ENCODE data around the gene PML. TPM values are rescaled to one million over a fixed set of nuclear protein-coding genes. Genes with fewer than 3 reads are reported as not detected.

The PML gene
- total and polyA plus RNA-seq, 4 donors: 8.2 to 15.2 (median 10.8) TPM

DNA sequence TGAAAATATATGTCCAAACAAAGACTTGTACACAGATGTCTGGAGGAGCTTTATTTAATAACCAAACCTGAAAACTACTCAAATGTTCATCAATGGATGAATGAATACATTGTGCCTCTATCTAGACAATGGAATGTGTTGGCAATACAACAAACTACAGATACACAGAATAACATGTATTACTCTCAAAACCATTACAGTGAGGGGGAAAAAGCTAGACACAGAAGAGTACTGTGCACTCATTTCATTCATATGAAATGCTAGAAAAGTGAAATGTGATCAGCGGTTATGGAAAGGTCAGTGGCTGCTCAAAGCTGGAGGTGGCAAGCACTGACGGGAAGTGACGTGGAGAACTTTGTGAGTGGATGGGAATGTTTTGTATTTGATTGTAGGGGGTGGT is 15.6 kb upstream of the PML start:
- DNase-seq (ENCODE audit: low spot score): no peak
- Histone ChIP-seq H3K4me3 (ENCODE audit: low read depth in 1 of 3, low read length in 3 of 3) (no peak overlapping the region), H3K9ac (ENCODE audit: low read depth in 1 of 2, low read length in 2 of 2) (no peak overlapping the region), H3K4me1 (ENCODE audit: control insufficient read depth in 4 of 4, insufficient read depth in 4 of 4, low read length in 3 of 4) (peaks cover 0 to 4% (median 3%) of the 10 kb centered on the region in 4 donors), H3K27me3 (ENCODE audit: control insufficient read depth in 4 of 4, insufficient read depth in 4 of 4, low read length in 3 of 4) (no peaks in the 10 kb centered on the region), H3K27ac (ENCODE audit: low read depth in 1 of 2, low read length in 2 of 2) (no peak overlapping the region), H3K9me3 (ENCODE audit: control insufficient read depth in 4 of 4, low read length in 3 of 4) (no peaks in the 10 kb centered on the region), H3K36me3 (ENCODE audit: control insufficient read depth in 4 of 4, insufficient read depth in 3 of 4, low read depth in 1 of 4, low read length in 3 of 4) (peaks cover 0 to 6% (median 0%) of the 10 kb centered on the region in 4 donors)
- TF ChIP-seq SP1 (IDR thresholded peaks at IDR 0.05): no peak
- TF ChIP-seq, protein P1, sequence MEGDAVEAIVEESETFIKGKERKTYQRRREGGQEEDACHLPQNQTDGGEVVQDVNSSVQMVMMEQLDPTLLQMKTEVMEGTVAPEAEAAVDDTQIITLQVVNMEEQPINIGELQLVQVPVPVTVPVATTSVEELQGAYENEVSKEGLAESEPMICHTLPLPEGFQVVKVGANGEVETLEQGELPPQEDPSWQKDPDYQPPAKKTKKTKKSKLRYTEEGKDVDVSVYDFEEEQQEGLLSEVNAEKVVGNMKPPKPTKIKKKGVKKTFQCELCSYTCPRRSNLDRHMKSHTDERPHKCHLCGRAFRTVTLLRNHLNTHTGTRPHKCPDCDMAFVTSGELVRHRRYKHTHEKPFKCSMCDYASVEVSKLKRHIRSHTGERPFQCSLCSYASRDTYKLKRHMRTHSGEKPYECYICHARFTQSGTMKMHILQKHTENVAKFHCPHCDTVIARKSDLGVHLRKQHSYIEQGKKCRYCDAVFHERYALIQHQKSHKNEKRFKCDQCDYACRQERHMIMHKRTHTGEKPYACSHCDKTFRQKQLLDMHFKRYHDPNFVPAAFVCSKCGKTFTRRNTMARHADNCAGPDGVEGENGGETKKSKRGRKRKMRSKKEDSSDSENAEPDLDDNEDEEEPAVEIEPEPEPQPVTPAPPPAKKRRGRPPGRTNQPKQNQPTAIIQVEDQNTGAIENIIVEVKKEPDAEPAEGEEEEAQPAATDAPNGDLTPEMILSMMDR (IDR thresholded peaks at IDR 0.05; ENCODE audit: low read depth, low read length, missing input control): no peak
- TF ChIP-seq YY1 (IDR thresholded peaks at IDR 0.05): no peak
- WGBS: 93% methylated on average over 3 of the region's 3 CpGs

DNA sequence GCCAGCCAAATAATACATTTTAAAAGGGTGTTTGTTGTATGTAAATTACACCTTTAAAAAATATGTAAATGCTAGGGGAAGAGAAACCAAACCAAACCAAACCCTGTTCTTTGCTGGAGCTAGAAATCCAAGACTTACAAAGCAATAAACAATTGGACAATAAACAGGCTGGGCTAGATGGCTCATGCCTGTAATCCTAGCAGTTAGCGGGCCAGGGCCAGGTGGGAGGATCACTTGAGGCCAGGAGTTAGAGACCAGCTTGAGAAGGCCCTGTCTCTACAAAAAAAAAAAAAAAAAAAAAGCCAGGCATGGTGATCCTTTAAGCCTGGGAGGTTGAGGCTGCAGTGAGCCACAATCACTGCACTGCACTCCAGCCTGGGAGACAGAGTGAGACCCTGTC is 14.9 kb upstream of the PML start:
- Histone ChIP-seq H3K9ac (ENCODE audit: low read depth in 1 of 2, low read length in 2 of 2) (no peak overlapping the region), H3K36me3 (ENCODE audit: control insufficient read depth in 4 of 4, insufficient read depth in 3 of 4, low read depth in 1 of 4, low read length in 3 of 4) (peaks cover 0 to 12% (median 0%) of the 10 kb centered on the region in 4 donors), H3K4me3 (ENCODE audit: low read depth in 1 of 3, low read length in 3 of 3) (no peak overlapping the region), H3K27me3 (ENCODE audit: control insufficient read depth in 4 of 4, insufficient read depth in 4 of 4, low read length in 3 of 4) (no peaks in the 10 kb centered on the region), H3K4me1 (ENCODE audit: control insufficient read depth in 4 of 4, insufficient read depth in 4 of 4, low read length in 3 of 4) (peaks cover 0 to 4% (median 3%) of the 10 kb centered on the region in 4 donors), H3K9me3 (ENCODE audit: control insufficient read depth in 4 of 4, low read length in 3 of 4) (no peaks in the 10 kb centered on the region), H3K27ac (ENCODE audit: low read depth in 1 of 2, low read length in 2 of 2) (no peak overlapping the region)
- TF ChIP-seq SP1 (IDR thresholded peaks at IDR 0.05) (no peak), FOXA2 (IDR thresholded peaks at IDR 0.05) (no peak), NR2F2 (IDR thresholded peaks at IDR 0.05) (no peak), HNF4A (conservative IDR thresholded peaks at IDR 0.05) (no peak), TAF1 (conservative IDR thresholded peaks at IDR 0.05) (no peak), JUND (IDR thresholded peaks at IDR 0.05) (no peak), YY1 (IDR thresholded peaks at IDR 0.05) (no peak), RXRA (IDR thresholded peaks at IDR 0.05) (no peak), EGR1 (IDR thresholded peaks at IDR 0.05; ENCODE audit: low read depth in 2 of 2) (no peak), HNF4G (IDR thresholded peaks at IDR 0.05) (no peak), FOXA1 (IDR thresholded peaks at IDR 0.05) (no peak), RAD21 (IDR thresholded peaks at IDR 0.05) (no peak), GABPA (IDR thresholded peaks at IDR 0.05 in 1 of 2, conservative IDR thresholded peaks at IDR 0.05 in 1 of 2) (no peak)
- TF ChIP-seq, protein P2, sequence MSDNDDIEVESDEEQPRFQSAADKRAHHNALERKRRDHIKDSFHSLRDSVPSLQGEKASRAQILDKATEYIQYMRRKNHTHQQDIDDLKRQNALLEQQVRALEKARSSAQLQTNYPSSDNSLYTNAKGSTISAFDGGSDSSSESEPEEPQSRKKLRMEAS (IDR thresholded peaks at IDR 0.05): no peak
- TF ChIP-seq, protein P3, sequence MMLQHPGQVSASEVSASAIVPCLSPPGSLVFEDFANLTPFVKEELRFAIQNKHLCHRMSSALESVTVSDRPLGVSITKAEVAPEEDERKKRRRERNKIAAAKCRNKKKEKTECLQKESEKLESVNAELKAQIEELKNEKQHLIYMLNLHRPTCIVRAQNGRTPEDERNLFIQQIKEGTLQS (IDR thresholded peaks at IDR 0.05): no peak
- TF ChIP-seq, protein P4, sequence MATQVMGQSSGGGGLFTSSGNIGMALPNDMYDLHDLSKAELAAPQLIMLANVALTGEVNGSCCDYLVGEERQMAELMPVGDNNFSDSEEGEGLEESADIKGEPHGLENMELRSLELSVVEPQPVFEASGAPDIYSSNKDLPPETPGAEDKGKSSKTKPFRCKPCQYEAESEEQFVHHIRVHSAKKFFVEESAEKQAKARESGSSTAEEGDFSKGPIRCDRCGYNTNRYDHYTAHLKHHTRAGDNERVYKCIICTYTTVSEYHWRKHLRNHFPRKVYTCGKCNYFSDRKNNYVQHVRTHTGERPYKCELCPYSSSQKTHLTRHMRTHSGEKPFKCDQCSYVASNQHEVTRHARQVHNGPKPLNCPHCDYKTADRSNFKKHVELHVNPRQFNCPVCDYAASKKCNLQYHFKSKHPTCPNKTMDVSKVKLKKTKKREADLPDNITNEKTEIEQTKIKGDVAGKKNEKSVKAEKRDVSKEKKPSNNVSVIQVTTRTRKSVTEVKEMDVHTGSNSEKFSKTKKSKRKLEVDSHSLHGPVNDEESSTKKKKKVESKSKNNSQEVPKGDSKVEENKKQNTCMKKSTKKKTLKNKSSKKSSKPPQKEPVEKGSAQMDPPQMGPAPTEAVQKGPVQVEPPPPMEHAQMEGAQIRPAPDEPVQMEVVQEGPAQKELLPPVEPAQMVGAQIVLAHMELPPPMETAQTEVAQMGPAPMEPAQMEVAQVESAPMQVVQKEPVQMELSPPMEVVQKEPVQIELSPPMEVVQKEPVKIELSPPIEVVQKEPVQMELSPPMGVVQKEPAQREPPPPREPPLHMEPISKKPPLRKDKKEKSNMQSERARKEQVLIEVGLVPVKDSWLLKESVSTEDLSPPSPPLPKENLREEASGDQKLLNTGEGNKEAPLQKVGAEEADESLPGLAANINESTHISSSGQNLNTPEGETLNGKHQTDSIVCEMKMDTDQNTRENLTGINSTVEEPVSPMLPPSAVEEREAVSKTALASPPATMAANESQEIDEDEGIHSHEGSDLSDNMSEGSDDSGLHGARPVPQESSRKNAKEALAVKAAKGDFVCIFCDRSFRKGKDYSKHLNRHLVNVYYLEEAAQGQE (IDR thresholded peaks at IDR 0.05): no peak
- TF ChIP-seq, protein P1 (IDR thresholded peaks at IDR 0.05; ENCODE audit: low read depth, low read length, missing input control): no peak
- TF ChIP-seq, protein P5, sequence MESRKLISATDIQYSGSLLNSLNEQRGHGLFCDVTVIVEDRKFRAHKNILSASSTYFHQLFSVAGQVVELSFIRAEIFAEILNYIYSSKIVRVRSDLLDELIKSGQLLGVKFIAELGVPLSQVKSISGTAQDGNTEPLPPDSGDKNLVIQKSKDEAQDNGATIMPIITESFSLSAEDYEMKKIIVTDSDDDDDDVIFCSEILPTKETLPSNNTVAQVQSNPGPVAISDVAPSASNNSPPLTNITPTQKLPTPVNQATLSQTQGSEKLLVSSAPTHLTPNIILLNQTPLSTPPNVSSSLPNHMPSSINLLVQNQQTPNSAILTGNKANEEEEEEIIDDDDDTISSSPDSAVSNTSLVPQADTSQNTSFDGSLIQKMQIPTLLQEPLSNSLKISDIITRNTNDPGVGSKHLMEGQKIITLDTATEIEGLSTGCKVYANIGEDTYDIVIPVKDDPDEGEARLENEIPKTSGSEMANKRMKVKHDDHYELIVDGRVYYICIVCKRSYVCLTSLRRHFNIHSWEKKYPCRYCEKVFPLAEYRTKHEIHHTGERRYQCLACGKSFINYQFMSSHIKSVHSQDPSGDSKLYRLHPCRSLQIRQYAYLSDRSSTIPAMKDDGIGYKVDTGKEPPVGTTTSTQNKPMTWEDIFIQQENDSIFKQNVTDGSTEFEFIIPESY (IDR thresholded peaks at IDR 0.05): no peak
- no peak for DNase-seq (ENCODE audit: low spot score)
- WGBS: 94% methylated on average over 1 of the region's 1 CpG

All from liver (tissue), 9 donors.